GM12878 (cell line): ENCODE data around the gene CELF2.

ENCODE experiments used
- BHLHE40 ChIP-seq, 2 experiments: fragments of 450-650 bp in 1 of 2; IDR thresholded peaks; 2 replicates each; pipeline ENCODE4 v1.6.1; 2011 to 2017; ENCODE audit warnings: low read depth in 2 of 2, borderline replicate concordance in 1 of 2, improper control_type of control experiment in 1 of 2, low read length in 1 of 2, mild to moderate bottlenecking in 1 of 2
- BRCA1 ChIP-seq: IDR thresholded peaks from 2 replicates; pipeline ENCODE4 v1.6.1; 2011; ENCODE audit warnings: low read depth, low read length, improper control_type of control experiment
- CBFB ChIP-seq: IDR thresholded peaks from 2 replicates; pipeline ENCODE4 v1.6.1; 2016; ENCODE audit warnings: antibody characterized with exemption, low read depth
- CHD2 ChIP-seq: IDR thresholded peaks from 2 replicates; pipeline ENCODE4 v1.6.1; 2011; ENCODE audit warnings: low read depth, low read length, improper control_type of control experiment, borderline replicate concordance
- CREB1 ChIP-seq: IDR thresholded peaks from 2 replicates; pipeline ENCODE4 v1.6.1; 2012; ENCODE audit warnings: low read depth, mild to moderate bottlenecking, inconsistent platforms
- CTCF ChIP-seq, 3 experiments: IDR thresholded peaks in 2 of 3; conservative IDR thresholded peaks in 1 of 3; 2 replicates each; pipeline ENCODE4 v1.5.1; 2011; ENCODE audit warnings: low read depth in 3 of 3, low read length in 3 of 3, mild to moderate bottlenecking in 3 of 3, control low read depth in 2 of 3, moderate library complexity in 2 of 3, inconsistent platforms in 1 of 3, mixed read lengths in 1 of 3; ENCODE audit not compliant: control insufficient read depth in 2 of 3, insufficient read depth in 1 of 3; ENCODE audit errors: extremely low read depth in 1 of 3
- DPF2 ChIP-seq: fragments of 450-650 bp; IDR thresholded peaks from 2 replicates; pipeline ENCODE4 v1.6.1; 2017; ENCODE audit warnings: mild to moderate bottlenecking
- FOS ChIP-seq: IDR thresholded peaks from 3 replicates; pipeline ENCODE4 v1.6.1; 2011; ENCODE audit warnings: borderline replicate concordance; ENCODE audit not compliant: insufficient read length; ENCODE audit errors: extremely low read depth
- FOXM1 ChIP-seq: IDR thresholded peaks from 2 replicates; pipeline ENCODE4 v1.6.1; 2012; ENCODE audit warnings: low read depth, mild to moderate bottlenecking, inconsistent platforms, low read length, moderate library complexity
- HDGF ChIP-seq: fragments of 450-650 bp; IDR thresholded peaks from 2 replicates; pipeline ENCODE4 v1.6.1; 2016; ENCODE audit warnings: antibody characterized with exemption
- JUND ChIP-seq: IDR thresholded peaks from 2 replicates; pipeline ENCODE4 v1.6.1; 2012; ENCODE audit warnings: low read depth, mild to moderate bottlenecking, low read length, improper control_type of control experiment, moderate library complexity
- NR2C1 ChIP-seq: fragments of 450-650 bp; IDR thresholded peaks from 2 replicates; pipeline ENCODE4 v1.6.1; 2017; ENCODE audit warnings: antibody characterized with exemption, mild to moderate bottlenecking, moderate library complexity
- POLR2A ChIP-seq: IDR thresholded peaks from 2 replicates; pipeline ENCODE4 v1.6.1; 2011; ENCODE audit warnings: low read depth, mild to moderate bottlenecking, low read length
- ZZZ3 ChIP-seq: IDR thresholded peaks from 2 replicates; pipeline ENCODE4 v1.6.1; 2011; ENCODE audit warnings: low read depth; ENCODE audit not compliant: control insufficient read depth, insufficient read length

GRCh38 chr10:11107948-11108347 is 90.3 kb downstream of the CELF2 start:
- no peak for TF ChIP-seq BHLHE40 (IDR thresholded peaks at IDR 0.05; ENCODE audit: borderline replicate concordance in 1 of 2, low read depth in 2 of 2, low read length in 1 of 2)
- no peak for TF ChIP-seq CTCF (IDR thresholded peaks at IDR 0.05 in 2 of 3, conservative IDR thresholded peaks at IDR 0.05 in 1 of 3; ENCODE audit: control insufficient read depth in 2 of 3, extremely low read depth in 1 of 3, insufficient read depth in 1 of 3, low read depth in 3 of 3, low read length in 3 of 3)
- no peak for TF ChIP-seq JUND
- TF ChIP-seq CREB1: no peak
- TF ChIP-seq CBFB: no peak
- TF ChIP-seq DPF2: no peak
- no peak for TF ChIP-seq BRCA1
- no peak for TF ChIP-seq FOXM1
- TF ChIP-seq POLR2A: no peak
- no peak for TF ChIP-seq CHD2
- no peak for TF ChIP-seq ZZZ3
- TF ChIP-seq FOS: no peak
- TF ChIP-seq HDGF: no peak
- no peak for TF ChIP-seq NR2C1
